ENCODE results near the gene SPHK1.
A peak's percentile ranks its signal among the peaks of the same experiment; 100 is the strongest.

SPHK1 gene

GRCh38 chr17:76384987-76385891 is 830 bp downstream of the SPHK1 start:
- peak in 1 of 2 donors; percentile 50 for DNase-seq (ENCODE audit: low read depth in 2 of 2)

GRCh38 chr17:76385892-76386786 is 1.7 kb downstream of the SPHK1 start:
- DNase-seq (ENCODE audit: low read depth in 2 of 2): peak; percentile 69 to 73

- DNase-seq (ENCODE audit: low read depth in 2 of 2): no peak
These were observed 2.8 kb downstream of the SPHK1 start for GRCh38 chr17:76386966-76387765.

- DNase-seq (ENCODE audit: low read depth in 2 of 2): no peak
These were observed 4.8 kb downstream of the SPHK1 start for GRCh38 chr17:76388966-76389888.

- no peak for DNase-seq (ENCODE audit: low read depth in 2 of 2)
These were observed 5.6 kb downstream of the SPHK1 start for GRCh38 chr17:76390003-76390421.

GRCh38 chr17:76391200-76391715 is 6.8 kb downstream of the SPHK1 start:
- no peak for DNase-seq (ENCODE audit: low read depth in 2 of 2)

GRCh38 chr17:76394166-76394565 is 9.8 kb downstream of the SPHK1 start:
- no peak for DNase-seq (ENCODE audit: low read depth in 2 of 2)

GRCh38 chr17:76395980-76396379 is 11.6 kb downstream of the SPHK1 start:
- no peak for DNase-seq (ENCODE audit: low read depth in 2 of 2)

- DNase-seq (ENCODE audit: low read depth in 2 of 2): no peak
These were observed 12.8 kb downstream of the SPHK1 start for GRCh38 chr17:76397184-76397583.

GRCh38 chr17:76397687-76398522 is 13.5 kb downstream of the SPHK1 start:
- peak; percentile 68 to 77 for DNase-seq (ENCODE audit: low read depth in 2 of 2)

GRCh38 chr17:76398523-76399174 is 14.2 kb downstream of the SPHK1 start:
- DNase-seq (ENCODE audit: low read depth in 2 of 2): no peak

GRCh38 chr17:76399175-76400172 is 15.1 kb downstream of the SPHK1 start:
- DNase-seq (ENCODE audit: low read depth in 2 of 2): no peak

- DNase-seq (ENCODE audit: low read depth in 2 of 2): no peak
These were observed 18.3 kb downstream of the SPHK1 start for GRCh38 chr17:76402711-76403110.

- DNase-seq (ENCODE audit: low read depth in 2 of 2): no peak
These were observed 19.8 kb downstream of the SPHK1 start for GRCh38 chr17:76404256-76404655.

- DNase-seq (ENCODE audit: low read depth in 2 of 2): no peak
These were observed 20.7 kb downstream of the SPHK1 start for GRCh38 chr17:76404976-76405563.

GRCh38 chr17:76405607-76405966 is 21.2 kb downstream of the SPHK1 start:
- DNase-seq (ENCODE audit: low read depth in 2 of 2): no peak

GRCh38 chr17:76405967-76406647 is 21.7 kb downstream of the SPHK1 start:
- DNase-seq (ENCODE audit: low read depth in 2 of 2): no peak

Data from stimulated activated CD8-positive, alpha-beta memory T cell treated with anti-CD3 and anti-CD28 coated beads, Interleukin-7, amount 100 ng/mL, for 4 hours (primary cell).